ENCODE results near the gene ASPN. TPM values are rescaled to one million over a fixed set of nuclear protein-coding genes. Genes with fewer than 3 reads are reported as not detected.

ASPN gene
- total and polyA plus RNA-seq, 2 donors (not counting 3 experiments of a cell fraction or from before 2014, with no cell fraction given), result not detected

DNA sequence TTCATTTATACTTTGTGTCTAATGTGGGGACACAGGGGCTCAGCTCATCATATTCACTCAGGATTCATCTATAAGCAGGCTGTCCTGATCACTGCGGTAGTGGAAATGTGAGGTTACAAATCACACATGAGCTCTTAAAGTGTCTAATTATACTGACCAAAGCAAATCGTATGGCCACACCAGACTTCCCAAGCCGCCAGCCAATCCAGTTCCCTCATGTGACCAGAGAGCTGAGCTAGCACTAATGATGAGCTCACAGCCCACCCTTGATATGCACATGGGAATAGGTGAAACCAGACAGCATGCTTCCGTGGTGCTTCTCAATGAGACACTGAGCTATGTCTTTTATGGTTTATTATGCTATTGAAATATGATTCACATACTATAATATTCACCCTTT is 35.9 kb upstream of the ASPN start:
- BruUV-seq (replicated peaks), result no TSS peak
- no peak overlapping the region for H2AFZ ChIP-seq (ENCODE audit: low read depth, low read length)
- H3K4me2 ChIP-seq (ENCODE audit: insufficient read depth, low read length), result no peak overlapping the region
- H3K27me3 ChIP-seq (ENCODE audit: control insufficient read depth in 2 of 2, insufficient read depth in 2 of 2, low read length in 2 of 2), result no peaks in the 10 kb centered on the region
- DNase-seq (ENCODE audit: low read depth, low spot score) (no peak), FAIRE-seq (no peak)
- no peaks in the 10 kb centered on the region for H3K9me3 ChIP-seq (replicated peaks; ENCODE audit: control insufficient read depth, insufficient read depth, low read length)
- dilution Hi-C loops (cut with MboI; ENCODE audit: extremely low pct_ligation_motif_present, low sequenced_read_pairs) (no loop called here), intact Hi-C loops (cut with micrococcal nuclease) (no loop called here)
- H3K27ac ChIP-seq (ENCODE audit: insufficient read depth, low read depth, low read length), result no peak overlapping the region
- no peak overlapping the region for H3K4me3 ChIP-seq (replicated peaks in 1 of 3; ENCODE audit: insufficient read depth in 1 of 3, low read depth in 1 of 3, low read length in 3 of 3)
- no peaks in the 10 kb centered on the region for H4K20me1 ChIP-seq (replicated peaks; ENCODE audit: control insufficient read depth, extremely low read depth, insufficient read depth, low read length)
- no peak for TF ChIP-seq EZH2 (IDR thresholded peaks at IDR 0.05; ENCODE audit: borderline replicate concordance, low read depth, low read length, severe bottlenecking)
- TF ChIP-seq POLR2A (IDR thresholded peaks at IDR 0.05; ENCODE audit: low read depth, low read length), result no peak
- TF ChIP-seq POLR2AphosphoS5 (IDR thresholded peaks at IDR 0.05; ENCODE audit: insufficient read depth, low read depth, low read length), result no peak
- no peak for TF ChIP-seq MYC (IDR thresholded peaks at IDR 0.05; ENCODE audit: low read depth, low read length)
- TF ChIP-seq JUN (IDR thresholded peaks at IDR 0.05; ENCODE audit: borderline replicate concordance, insufficient read depth, insufficient read length, low read depth), result no peak
- TF ChIP-seq, protein P1, sequence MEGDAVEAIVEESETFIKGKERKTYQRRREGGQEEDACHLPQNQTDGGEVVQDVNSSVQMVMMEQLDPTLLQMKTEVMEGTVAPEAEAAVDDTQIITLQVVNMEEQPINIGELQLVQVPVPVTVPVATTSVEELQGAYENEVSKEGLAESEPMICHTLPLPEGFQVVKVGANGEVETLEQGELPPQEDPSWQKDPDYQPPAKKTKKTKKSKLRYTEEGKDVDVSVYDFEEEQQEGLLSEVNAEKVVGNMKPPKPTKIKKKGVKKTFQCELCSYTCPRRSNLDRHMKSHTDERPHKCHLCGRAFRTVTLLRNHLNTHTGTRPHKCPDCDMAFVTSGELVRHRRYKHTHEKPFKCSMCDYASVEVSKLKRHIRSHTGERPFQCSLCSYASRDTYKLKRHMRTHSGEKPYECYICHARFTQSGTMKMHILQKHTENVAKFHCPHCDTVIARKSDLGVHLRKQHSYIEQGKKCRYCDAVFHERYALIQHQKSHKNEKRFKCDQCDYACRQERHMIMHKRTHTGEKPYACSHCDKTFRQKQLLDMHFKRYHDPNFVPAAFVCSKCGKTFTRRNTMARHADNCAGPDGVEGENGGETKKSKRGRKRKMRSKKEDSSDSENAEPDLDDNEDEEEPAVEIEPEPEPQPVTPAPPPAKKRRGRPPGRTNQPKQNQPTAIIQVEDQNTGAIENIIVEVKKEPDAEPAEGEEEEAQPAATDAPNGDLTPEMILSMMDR (IDR thresholded peaks at IDR 0.05; ENCODE audit: extremely low read depth in 1 of 2, insufficient read depth in 1 of 2, low read depth in 1 of 2, low read length in 2 of 2), result no peak
- no peak for TF ChIP-seq GATA2 (IDR thresholded peaks at IDR 0.05; ENCODE audit: insufficient read depth, insufficient read length, low read depth, low read length)
- TF ChIP-seq FOS (IDR thresholded peaks at IDR 0.05; ENCODE audit: borderline replicate concordance, insufficient read depth, low read length), result no peak
- no peaks in the 10 kb centered on the region for H3K36me3 ChIP-seq (ENCODE audit: control insufficient read depth in 2 of 2, extremely low read depth in 1 of 2, insufficient read depth in 2 of 2, low read length in 2 of 2)
- H3K4me1 ChIP-seq (ENCODE audit: control insufficient read depth, extremely low read depth, insufficient read depth, low read length), result no peaks in the 10 kb centered on the region
- H3K79me2 ChIP-seq (ENCODE audit: control insufficient read depth, insufficient read depth, low read length), result no peaks in the 10 kb centered on the region
- H3K9ac ChIP-seq (replicated peaks; ENCODE audit: extremely low read depth, insufficient read depth, low read length), result no peak overlapping the region
- ChIA-PET POLR2A (no interaction called here), CTCF (interaction anchor here (1.0 to 1.2 kb wide), 3 partner anchors 18 to 38 kb away, joined by 3 read pairs; partner anchors contain the start of gene ECM2)
- no peaks in the 10 kb centered on the region for H3K9me1 ChIP-seq (replicated peaks; ENCODE audit: control insufficient read depth, extremely low read depth, insufficient read depth, low read length)

Data from endothelial cell of umbilical vein (primary cell).